Fibroblast of the aortic adventitia (primary cell): ENCODE measurements around the gene DNAJB8. TPM values are rescaled to one million over a fixed set of nuclear protein-coding genes. Genes with fewer than 3 reads are reported as not detected.

Source experiments
- DNase-seq: peaks from one replicate; pipeline ENCODE4 v3.0.0-alpha.2; 2010; ENCODE audit warnings: low read depth
- H3K4me3 ChIP-seq: 2 replicates; pipeline ENCODE4 v1.5.1; 2011; ENCODE audit warnings: low read depth, mild to moderate bottlenecking, control low read depth, low read length, moderate library complexity
- total RNA-seq: library from RNA; depleted of rRNA; stranded (reverse); fragments of >200 nt; gene quantifications from 2 replicates; pipeline ENCODE4 v1.2.3, GENCODE V29; 2012; ENCODE audit warnings: low replicate concordance
- TF ChIP-seq, protein P1 (sequence below): IDR thresholded peaks from 2 replicates; pipeline ENCODE4 v1.5.1; 2011; ENCODE audit warnings: mild to moderate bottlenecking, low read length, control low read depth, inconsistent platforms; ENCODE audit not compliant: insufficient read depth

DNAJB8 gene
- total RNA-seq, 1 donor: not detected

DNA sequence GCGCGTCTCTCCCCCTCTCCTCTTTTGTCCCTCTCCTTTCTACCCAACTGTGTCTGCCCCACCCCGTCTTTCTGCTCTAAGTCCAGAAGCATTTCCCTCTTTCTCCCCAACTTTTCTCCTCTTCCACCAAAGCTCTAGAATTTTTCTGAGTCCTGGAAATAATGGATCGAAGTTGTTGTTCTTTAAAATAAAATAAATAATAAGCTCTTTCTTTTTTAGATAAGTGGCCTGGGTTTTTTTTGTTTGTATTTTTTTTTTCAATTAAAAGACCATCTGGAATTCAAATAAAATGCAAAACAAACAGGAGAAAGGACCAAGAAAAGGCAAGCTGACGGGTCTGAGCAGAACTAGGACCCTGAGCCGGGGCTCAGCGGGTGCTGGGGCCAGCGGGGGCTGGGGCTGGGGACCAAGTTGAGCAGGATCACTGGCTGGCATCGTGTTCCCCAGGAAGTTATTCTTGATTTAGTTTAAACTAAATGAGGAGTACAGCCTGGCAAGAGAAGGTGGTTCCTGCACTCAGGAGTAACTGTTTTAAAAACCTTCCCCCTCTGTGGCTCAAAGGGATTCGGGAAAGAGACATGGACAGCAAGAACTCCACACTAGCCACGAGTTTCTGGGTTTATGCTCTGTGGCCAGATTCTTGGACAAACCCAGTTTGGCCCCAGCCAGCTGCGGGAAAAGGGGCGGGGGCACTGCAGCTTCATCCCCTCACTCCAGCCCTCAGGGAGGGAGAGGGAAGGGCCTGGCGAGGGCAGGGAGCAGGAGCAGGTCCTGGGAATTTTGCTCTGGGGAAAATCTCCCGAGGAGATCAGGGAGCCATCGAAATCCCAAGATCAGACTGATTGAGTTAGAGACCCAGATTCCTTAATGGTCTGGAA is 18.0 kb upstream of the DNAJB8 start:
- H3K4me3 ChIP-seq: no peak overlapping the region
- no peak for DNase-seq

DNA sequence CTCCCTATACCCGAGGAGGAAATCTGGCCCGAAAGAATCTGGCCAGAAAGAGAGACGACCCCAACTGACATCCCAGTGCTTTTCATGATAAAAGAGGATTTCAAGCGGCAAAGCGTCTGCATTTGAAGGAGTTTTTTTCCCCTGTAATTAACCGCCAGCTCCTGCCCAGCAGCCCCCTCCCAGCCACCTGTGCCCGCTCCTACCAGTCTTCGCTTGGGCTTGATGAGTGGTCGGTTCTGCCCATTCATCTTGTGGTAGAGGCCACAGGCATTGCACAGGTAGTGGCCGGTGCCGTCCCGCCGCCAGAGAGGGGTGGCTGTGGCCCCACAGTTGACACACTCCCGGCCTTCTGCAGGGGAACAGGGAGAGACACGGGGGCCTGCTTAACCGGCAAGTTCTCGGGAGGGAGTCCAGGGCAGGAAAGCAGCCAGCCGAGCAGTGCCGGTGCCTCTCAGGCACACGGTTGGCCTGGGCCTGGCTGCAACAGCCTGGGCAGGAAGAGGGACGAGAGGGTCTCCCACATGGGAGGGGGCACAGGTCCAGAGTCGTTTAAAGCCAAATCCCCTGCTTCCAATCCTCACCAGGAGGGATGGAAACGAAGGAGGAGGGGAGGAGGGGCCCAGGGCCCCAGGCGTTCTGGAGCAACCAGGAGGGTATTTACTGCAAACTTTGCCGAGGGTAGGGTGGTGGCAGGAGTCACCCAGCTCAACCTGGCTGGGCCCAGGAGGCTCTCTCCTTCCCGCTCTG is 17.1 kb upstream of the DNAJB8 start:
- TF ChIP-seq, protein P1, sequence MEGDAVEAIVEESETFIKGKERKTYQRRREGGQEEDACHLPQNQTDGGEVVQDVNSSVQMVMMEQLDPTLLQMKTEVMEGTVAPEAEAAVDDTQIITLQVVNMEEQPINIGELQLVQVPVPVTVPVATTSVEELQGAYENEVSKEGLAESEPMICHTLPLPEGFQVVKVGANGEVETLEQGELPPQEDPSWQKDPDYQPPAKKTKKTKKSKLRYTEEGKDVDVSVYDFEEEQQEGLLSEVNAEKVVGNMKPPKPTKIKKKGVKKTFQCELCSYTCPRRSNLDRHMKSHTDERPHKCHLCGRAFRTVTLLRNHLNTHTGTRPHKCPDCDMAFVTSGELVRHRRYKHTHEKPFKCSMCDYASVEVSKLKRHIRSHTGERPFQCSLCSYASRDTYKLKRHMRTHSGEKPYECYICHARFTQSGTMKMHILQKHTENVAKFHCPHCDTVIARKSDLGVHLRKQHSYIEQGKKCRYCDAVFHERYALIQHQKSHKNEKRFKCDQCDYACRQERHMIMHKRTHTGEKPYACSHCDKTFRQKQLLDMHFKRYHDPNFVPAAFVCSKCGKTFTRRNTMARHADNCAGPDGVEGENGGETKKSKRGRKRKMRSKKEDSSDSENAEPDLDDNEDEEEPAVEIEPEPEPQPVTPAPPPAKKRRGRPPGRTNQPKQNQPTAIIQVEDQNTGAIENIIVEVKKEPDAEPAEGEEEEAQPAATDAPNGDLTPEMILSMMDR: no peak
- DNase-seq: no peak
- H3K4me3 ChIP-seq: peak overlapping the region; percentile 22

More for the DNA sequence above, 18.0 kb upstream of the DNAJB8 start:
- TF ChIP-seq, protein P1: no peak

DNA sequence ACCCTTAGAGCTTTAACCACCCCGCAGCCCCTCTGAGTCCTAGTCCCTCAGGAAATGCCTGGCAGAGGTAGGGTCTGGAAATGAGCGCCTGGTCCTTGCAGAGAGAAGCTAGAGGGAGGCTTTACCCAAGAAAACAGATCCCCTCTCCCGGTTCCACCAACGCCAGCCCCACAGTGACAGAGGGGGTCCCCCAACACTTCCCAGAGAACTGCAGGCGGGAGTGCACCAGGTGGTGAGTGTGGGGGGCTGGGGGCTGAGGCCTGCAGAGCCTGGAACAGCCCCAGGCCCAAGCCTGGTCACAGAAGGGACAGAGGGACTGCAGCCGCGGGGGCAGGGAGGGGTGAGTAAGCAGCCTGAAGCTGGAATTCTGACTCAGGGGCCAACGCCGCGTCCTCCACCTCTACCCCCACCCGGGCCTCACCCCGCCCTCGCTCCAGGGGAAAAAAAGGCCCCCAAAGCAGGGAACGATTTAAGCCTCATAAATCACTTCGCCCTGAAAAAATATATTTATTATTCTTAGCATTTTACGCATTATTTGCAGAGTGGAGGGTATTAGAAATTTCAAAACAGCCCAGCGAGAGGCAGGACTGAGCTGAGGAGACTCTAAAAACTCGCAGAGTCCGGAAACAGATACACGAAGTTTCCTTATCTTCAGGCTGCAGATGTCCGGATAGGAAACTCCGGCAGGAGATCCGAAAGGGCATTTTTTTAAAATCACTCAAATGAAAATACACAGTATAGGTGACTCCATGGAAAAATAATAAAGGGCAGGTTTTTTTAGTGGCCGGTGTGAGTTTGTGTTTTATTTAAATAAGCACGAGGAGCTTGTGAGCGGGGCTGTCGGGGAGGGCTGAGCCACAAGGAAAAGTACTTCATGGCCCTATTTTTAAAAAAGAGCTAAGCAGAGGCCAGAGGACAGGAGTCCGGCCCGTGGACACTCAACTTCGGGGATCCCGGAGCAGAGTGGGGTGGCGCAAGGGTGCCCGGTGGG is 16.3 kb upstream of the DNAJB8 start:
- peak; percentile 60 for DNase-seq
- TF ChIP-seq, protein P1: peak; percentile 3
- no peak overlapping the region for H3K4me3 ChIP-seq

DNA sequence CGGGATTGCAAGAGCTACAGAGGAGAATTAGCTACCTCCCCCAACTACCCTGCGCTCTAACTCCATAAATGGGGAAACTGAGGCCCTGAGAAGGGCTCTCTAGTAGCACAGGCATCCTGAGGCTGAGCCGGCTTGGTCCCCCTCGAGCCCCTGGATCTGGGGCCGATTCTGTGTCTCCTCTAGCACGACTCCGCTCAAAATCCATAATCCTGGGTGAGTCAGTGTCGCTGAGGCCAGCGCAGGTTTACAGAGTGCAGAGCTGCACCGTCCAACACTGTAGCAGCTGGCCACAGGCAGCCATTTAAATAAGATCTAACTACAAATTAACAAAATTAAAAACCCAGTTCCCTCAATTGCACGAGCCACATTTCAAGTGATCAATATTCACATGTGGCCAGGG is 15.5 kb upstream of the DNAJB8 start:
- DNase-seq: no peak
- TF ChIP-seq, protein P1: no peak
- no peak overlapping the region for H3K4me3 ChIP-seq

DNA sequence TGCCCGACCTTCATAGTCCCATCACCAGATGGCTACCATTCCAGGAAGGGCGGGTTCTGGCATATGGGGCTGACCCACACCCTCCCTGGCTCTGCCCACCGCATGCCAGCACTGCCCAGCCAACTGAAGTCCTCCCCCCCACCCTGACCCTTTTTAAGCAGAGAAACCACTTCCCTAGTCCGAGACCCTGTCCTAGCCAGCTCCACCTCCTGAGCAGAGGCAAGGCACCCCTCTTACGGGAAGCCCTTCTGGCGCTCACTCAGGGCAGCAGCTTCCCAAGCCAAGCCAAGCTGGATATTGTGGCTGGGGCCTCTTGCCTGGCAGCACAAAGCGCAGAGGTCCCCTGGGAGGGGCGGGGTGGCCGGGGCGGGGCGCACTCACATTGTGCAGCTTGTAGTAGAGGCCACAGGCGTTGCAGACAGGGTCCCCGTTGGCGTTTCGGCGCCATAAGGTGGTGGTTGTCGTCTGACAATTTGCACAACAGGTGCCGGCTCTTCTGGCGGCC is 14.8 kb upstream of the DNAJB8 start:
- H3K4me3 ChIP-seq: no peak overlapping the region
- DNase-seq: peak; percentile 25
- TF ChIP-seq, protein P1: no peak
